Naive thymus-derived CD4-positive, alpha-beta T cell (primary cell): ENCODE measurements around the gene FAM174B. TPM values are rescaled to one million over a fixed set of nuclear protein-coding genes. Genes with fewer than 3 reads are reported as not detected.

ENCODE experiments used
- ATAC-seq: fragments of 150-1000 bp; cut with Tn5 transposase; 2 replicates; pipeline ENCODE4 v1.10.0; 2021; ENCODE audit warnings: mild to moderate bottlenecking, moderate library complexity
- CTCF ChIA-PET: fragments of 350-600 bp; sonication (Branson Sonifier 250); formaldehyde crosslinking; loops from one replicate; lab custom pipeline; 2021; ENCODE audit warnings: antibody characterized with exemption; lab: Charles Lee
- POLR2A ChIA-PET: fragments of 350-600 bp; sonication (Branson Sonifier 250); formaldehyde crosslinking; loops from one replicate; lab custom pipeline; 2021; ENCODE audit warnings: antibody characterized with exemption, inconsistent platforms; lab: Charles Lee
- DNase-seq, 9 donors: peaks; one replicate each; pipeline versions ENCODE4 v3.0.0 to v3.0.0-alpha.2; 2020 to 2022; ENCODE audit warnings: mixed read lengths in 1 of 9
- H3K27ac ChIP-seq: one replicate; pipeline ENCODE4 v1.7.0; 2013; ENCODE audit warnings: mild to moderate bottlenecking, low read depth, low read length, moderate library complexity
- H3K27me3 ChIP-seq, 2 donors: one replicate each; pipeline ENCODE4 v1.7.0; 2013; ENCODE audit warnings: low read length in 2 of 2, mild to moderate bottlenecking in 2 of 2, moderate library complexity in 2 of 2; ENCODE audit not compliant: control insufficient read depth in 2 of 2, insufficient read depth in 2 of 2
- H3K36me3 ChIP-seq, 3 experiments: 1 replicate in 2 of 3; 2 replicates in 1 of 3; pipeline ENCODE4 v1.7.0; 2013; ENCODE audit warnings: low read length in 3 of 3, mild to moderate bottlenecking in 3 of 3, moderate library complexity in 1 of 3; ENCODE audit not compliant: insufficient read depth in 3 of 3, control insufficient read depth in 2 of 3
- H3K4me1 ChIP-seq, 2 donors: one replicate each; pipeline ENCODE4 v1.7.0; 2013; ENCODE audit warnings: low read length in 2 of 2, mild to moderate bottlenecking in 2 of 2, moderate library complexity in 1 of 2; ENCODE audit not compliant: control insufficient read depth in 2 of 2, insufficient read depth in 2 of 2
- H3K4me3 ChIP-seq: 2 replicates; pipeline ENCODE4 v1.7.0; 2013; ENCODE audit warnings: mild to moderate bottlenecking, low read length
- H3K9me3 ChIP-seq, 3 experiments: 1 replicate in 2 of 3; 2 replicates in 1 of 3; pipeline ENCODE4 v1.7.0; 2013; ENCODE audit warnings: low read length in 3 of 3; ENCODE audit not compliant: control insufficient read depth in 2 of 3
- H3K27ac Mint-ChIP-seq, 9 donors: one replicate each; pipeline ENCODE4 v1.8.0; 2020 to 2022; ENCODE audit warnings: mixed read lengths in 9 of 9, mild to moderate bottlenecking in 8 of 9, moderate library complexity in 5 of 9, inconsistent platforms in 2 of 9
- H3K27me3 Mint-ChIP-seq, 5 donors: one replicate each; pipeline ENCODE4 v1.8.0; 2021 to 2022; ENCODE audit warnings: mixed read lengths in 5 of 5, mild to moderate bottlenecking in 1 of 5
- H3K36me3 Mint-ChIP-seq, 5 donors: one replicate each; pipeline ENCODE4 v1.8.0; 2020 to 2022; ENCODE audit warnings: mixed read lengths in 5 of 5, mild to moderate bottlenecking in 3 of 5, inconsistent platforms in 1 of 5
- H3K4me1 Mint-ChIP-seq, 7 donors: one replicate each; pipeline ENCODE4 v1.8.0; 2020 to 2022; ENCODE audit warnings: mixed read lengths in 7 of 7, mild to moderate bottlenecking in 3 of 7, inconsistent platforms in 1 of 7
- H3K4me3 Mint-ChIP-seq, 10 donors: one replicate each; pipeline ENCODE4 v1.8.0; 2020 to 2022; ENCODE audit warnings: mild to moderate bottlenecking in 10 of 10, mixed read lengths in 10 of 10, moderate library complexity in 6 of 10, inconsistent platforms in 2 of 10
- H3K9me3 Mint-ChIP-seq, 11 donors: one replicate each; pipeline ENCODE4 v1.8.0; 2020 to 2022; ENCODE audit warnings: mixed read lengths in 11 of 11, mild to moderate bottlenecking in 4 of 11, inconsistent platforms in 1 of 11, moderate library complexity in 1 of 11
- intact Hi-C, 2 donors: fragments of 100-400 bp; cut with micrococcal nuclease; formaldehyde crosslinking; loops; one replicate each; pipeline ENCODE4 v1.15.1; 2023
- polyA plus RNA-seq, 2 donors: library from polyadenylated mRNA; unstranded; fragments of 300-500 nt; fragmentation: Illumina TruSeq; gene quantifications; one replicate each; pipeline ENCODE4 v1.2.3, GENCODE V29; 2021
- total RNA-seq, 6 experiments: library from RNA in 5 of 6; stranded (reverse) in 5 of 6; gene quantifications; 1 replicate in 5 of 6; 2 replicates in 1 of 6; pipeline ENCODE4 v1.2.3 and lab custom pipeline; 2021 to 2026

FAM174B gene
- total and polyA plus RNA-seq, 7 experiments from 2014 or later: 3.5 to 15.9 (median 6.7) TPM

- H3K36me3 ChIP-seq: no peaks in the 10 kb centered on the region
- POLR2A ChIA-PET: no interaction called here
- H3K27ac Mint-ChIP-seq: no peak overlapping the region
Measured at GRCh38 chr15:92683511-92683834, 27.9 kb upstream of the FAM174B start.

GRCh38 chr15:92682741-92683510 is 27.4 kb upstream of the FAM174B start:
- no peak overlapping the region for H3K4me3 Mint-ChIP-seq
- intact Hi-C loops: no loop called here
- CTCF ChIA-PET: no interaction called here

More at GRCh38 chr15:92683511-92683834, 27.9 kb upstream of the FAM174B start:
- Mint-ChIP-seq H3K4me3 (peak overlapping the region in 1 of 10 donors; percentile 12), H3K9me3 (peaks cover 0 to 13% (median 8%) of the 10 kb centered on the region in 11 donors), H3K36me3 (peaks cover 0 to 8% (median 4%) of the 10 kb centered on the region in 5 donors), H3K27me3 (peaks cover under 1 to 24% (median 14%) of the 10 kb centered on the region in 5 donors), H3K4me1 (peaks cover 0 to 4% (median 0%) of the 10 kb centered on the region in 7 donors)
- Histone ChIP-seq H3K4me3 (no peak overlapping the region), H3K4me1 (no peaks in the 10 kb centered on the region), H3K27ac (no peak overlapping the region), H3K9me3 (no peaks in the 10 kb centered on the region), H3K27me3 (no peaks in the 10 kb centered on the region)
- CTCF ChIA-PET: no interaction called here
- intact Hi-C loops: no loop called here
- DNase-seq: no peak
- no peak for ATAC-seq

GRCh38 chr15:92681141-92681631 is 25.6 kb upstream of the FAM174B start:
- Mint-ChIP-seq H3K27ac (no peak overlapping the region), H3K4me3 (no peak overlapping the region), H3K27me3 (peaks cover 5 to 33% (median 20%) of the 10 kb centered on the region in 5 donors), H3K36me3 (peaks cover 0 to 4% (median 0%) of the 10 kb centered on the region in 5 donors), H3K9me3 (no peaks in the 10 kb centered on the region), H3K4me1 (peaks cover 0 to 4% (median 0%) of the 10 kb centered on the region in 7 donors)
- Histone ChIP-seq H3K27ac (no peak overlapping the region), H3K27me3 (no peaks in the 10 kb centered on the region), H3K4me1 (no peaks in the 10 kb centered on the region), H3K36me3 (no peaks in the 10 kb centered on the region), H3K4me3 (no peak overlapping the region), H3K9me3 (no peaks in the 10 kb centered on the region)
- ChIA-PET POLR2A (no interaction called here), CTCF (interaction anchor here (1.4 kb wide), 1 partner anchor 33 kb away, joined by 5 read pairs; no protein-coding TSS in a partner anchor)
- DNase-seq (no peak), ATAC-seq (no peak)
- intact Hi-C loops: no loop called here

More at GRCh38 chr15:92682741-92683510, 27.4 kb upstream of the FAM174B start:
- H3K4me1 Mint-ChIP-seq: peaks cover 0 to 4% (median 0%) of the 10 kb centered on the region in 7 donors
- POLR2A ChIA-PET: no interaction called here
- Histone ChIP-seq H3K27ac (no peak overlapping the region), H3K27me3 (no peaks in the 10 kb centered on the region), H3K4me3 (no peak overlapping the region), H3K4me1 (no peaks in the 10 kb centered on the region), H3K9me3 (no peaks in the 10 kb centered on the region), H3K36me3 (no peaks in the 10 kb centered on the region)
- DNase-seq (no peak), ATAC-seq (no peak)
- no peak overlapping the region for H3K27ac Mint-ChIP-seq
- H3K36me3 Mint-ChIP-seq: peaks cover 0 to 3% (median 0%) of the 10 kb centered on the region in 5 donors
- H3K27me3 Mint-ChIP-seq: peaks cover 5 to 28% (median 17%) of the 10 kb centered on the region in 5 donors
- peaks cover 0 to 7% (median 3%) of the 10 kb centered on the region in 11 donors for H3K9me3 Mint-ChIP-seq

GRCh38 chr15:92677999-92678398 is 22.4 kb upstream of the FAM174B start:
- ATAC-seq: no peak
- Histone ChIP-seq H3K36me3 (no peaks in the 10 kb centered on the region), H3K27ac (no peak overlapping the region), H3K4me3 (no peak overlapping the region), H3K4me1 (no peaks in the 10 kb centered on the region), H3K9me3 (no peaks in the 10 kb centered on the region), H3K27me3 (no peaks in the 10 kb centered on the region)
- Mint-ChIP-seq H3K27ac (no peak overlapping the region), H3K27me3 (peaks cover 5 to 34% (median 10%) of the 10 kb centered on the region in 5 donors), H3K4me3 (no peak overlapping the region), H3K9me3 (no peaks in the 10 kb centered on the region), H3K36me3 (peaks cover 0 to 4% (median 0%) of the 10 kb centered on the region in 5 donors), H3K4me1 (peaks cover 0 to 1% (median 0%) of the 10 kb centered on the region in 7 donors)
- CTCF ChIA-PET: no interaction called here
- intact Hi-C loops: no loop called here
- no peak for DNase-seq
- POLR2A ChIA-PET: no interaction called here

- H3K9me3 Mint-ChIP-seq: no peaks in the 10 kb centered on the region
- intact Hi-C loops: no loop called here
Measured at GRCh38 chr15:92676561-92676960, 21.0 kb upstream of the FAM174B start.

GRCh38 chr15:92675485-92675884 is 19.9 kb upstream of the FAM174B start:
- Histone ChIP-seq H3K27me3 (no peaks in the 10 kb centered on the region), H3K36me3 (no peaks in the 10 kb centered on the region), H3K4me3 (no peak overlapping the region), H3K27ac (no peak overlapping the region), H3K4me1 (no peaks in the 10 kb centered on the region), H3K9me3 (no peaks in the 10 kb centered on the region)
- H3K4me3 Mint-ChIP-seq: no peak overlapping the region
- no peak for DNase-seq
- no peaks in the 10 kb centered on the region for H3K9me3 Mint-ChIP-seq
- ATAC-seq: no peak
- CTCF ChIA-PET: no interaction called here
- H3K36me3 Mint-ChIP-seq: peaks cover 0 to 4% (median 0%) of the 10 kb centered on the region in 5 donors
- H3K4me1 Mint-ChIP-seq: no peaks in the 10 kb centered on the region
- H3K27me3 Mint-ChIP-seq: peaks cover 5 to 41% (median 10%) of the 10 kb centered on the region in 5 donors
- POLR2A ChIA-PET: no interaction called here
- no peak overlapping the region for H3K27ac Mint-ChIP-seq
- intact Hi-C loops: no loop called here

More at GRCh38 chr15:92676561-92676960, 21.0 kb upstream of the FAM174B start:
- peaks cover 5 to 34% (median 10%) of the 10 kb centered on the region in 5 donors for H3K27me3 Mint-ChIP-seq
- Histone ChIP-seq H3K4me3 (no peak overlapping the region), H3K9me3 (no peaks in the 10 kb centered on the region), H3K36me3 (no peaks in the 10 kb centered on the region), H3K4me1 (no peaks in the 10 kb centered on the region), H3K27ac (no peak overlapping the region), H3K27me3 (no peaks in the 10 kb centered on the region)
- DNase-seq (no peak), ATAC-seq (no peak)
- CTCF ChIA-PET: no interaction called here
- H3K27ac Mint-ChIP-seq: no peak overlapping the region
- POLR2A ChIA-PET: no interaction called here
- no peak overlapping the region for H3K4me3 Mint-ChIP-seq
- no peaks in the 10 kb centered on the region for H3K4me1 Mint-ChIP-seq
- peaks cover 0 to 4% (median 0%) of the 10 kb centered on the region in 5 donors for H3K36me3 Mint-ChIP-seq
